Gastroesophageal sphincter (tissue), 3 donors: Measurements from ENCODE around the gene SPATA7.

Experiments used
- CTCF ChIP-seq, 4 experiments: fragments of 200-600 bp in 2 of 4; fragments of 450-650 bp in 2 of 4; sonication (generic) in 1 of 4; IDR thresholded peaks; one replicate each; pipeline ENCODE4 v1.5.1; 2017 to 2019; ENCODE audit warnings: antibody characterized with exemption in 4 of 4, mild to moderate bottlenecking in 2 of 4, moderate library complexity in 2 of 4
- POLR2AphosphoS5 ChIP-seq: sonication (generic); formaldehyde crosslinking; IDR thresholded peaks from one replicate; pipeline ENCODE4 v1.6.1; 2017; ENCODE audit warnings: antibody characterized with exemption

GRCh38 chr14:88481794-88482193 is 96.3 kb downstream of the SPATA7 start:
- TF ChIP-seq CTCF (IDR thresholded peaks at IDR 0.05) (no peak), POLR2AphosphoS5 (no peak)
